ENCODE data around the gene MRPL53. TPM values are rescaled to one million over a fixed set of nuclear protein-coding genes. Genes with fewer than 3 reads are reported as not detected.
A peak's percentile ranks its signal among the peaks of the same experiment; 100 is the strongest.

MRPL53 gene
- total and polyA plus RNA-seq, 2 of the 13 experiments (the other 11 are each of a cell fraction or from before 2014, with no cell fraction given), result 34.3 to 51.9 TPM

- TF ChIP-seq ZNF710 (CRISPR knock-in tag; IDR thresholded peaks at IDR 0.05; ENCODE audit: borderline replicate concordance) (peak; percentile 89), ZNF451 (CRISPR knock-in tag; IDR thresholded peaks at IDR 0.05) (peak; percentile 82; the same call in 1 of the 2 replicates), KAT2B (IDR thresholded peaks at IDR 0.05; ENCODE audit: borderline replicate concordance, low read depth, low read length) (no peak), MAZ (IDR thresholded peaks at IDR 0.05; ENCODE audit: borderline replicate concordance, low read depth, low read length) (no peak), MAZ (CRISPR knock-in tag; IDR thresholded peaks at IDR 0.05; ENCODE audit: low read depth) (peak; percentile 92), ZNF296 (CRISPR knock-in tag; conservative IDR thresholded peaks at IDR 0.05) (0 out of 2 replicates have a peak, but pooled peaks have one; percentile 68), ZNF549 (CRISPR knock-in tag; IDR thresholded peaks at IDR 0.05) (no peak), ZNF646 (CRISPR knock-in tag; IDR thresholded peaks at IDR 0.05) (no peak), ZNF431 (CRISPR knock-in tag; IDR thresholded peaks at IDR 0.05; ENCODE audit: borderline replicate concordance, low read depth) (peak; percentile 87), ZFP91 (CRISPR knock-in tag; IDR thresholded peaks at IDR 0.05; ENCODE audit: borderline replicate concordance) (peak; percentile 98), GZF1 (CRISPR knock-in tag; IDR thresholded peaks at IDR 0.05) (peak; percentile 88), ZNF616 (CRISPR knock-in tag; IDR thresholded peaks at IDR 0.05; ENCODE audit: low read depth) (peak; percentile 91; the same call in 1 of the 2 replicates), ZNF615 (CRISPR knock-in tag; IDR thresholded peaks at IDR 0.05; ENCODE audit: borderline replicate concordance) (peak; percentile 96), MAX (IDR thresholded peaks at IDR 0.05) (peak; percentile 95), ZKSCAN5 (CRISPR knock-in tag; IDR thresholded peaks at IDR 0.05) (0 out of 2 replicates have a peak, but pooled peaks have one; percentile 50), NFATC3 (CRISPR knock-in tag; IDR thresholded peaks at IDR 0.05) (peak; percentile 88; the same call in 1 of the 2 replicates)
Observed at GRCh38 chr2:74472086-74472944, at the start of gene MRPL53 (continued).

Measured in HepG2 (cell line).